GOT3 (cell line): ENCODE measurements around the gene MAN1A1.

Experiments used
- DNase-seq: peaks from one replicate; lab custom pipeline; 2025; ENCODE audit warnings: mixed read lengths; lab: John Stamatoyannopoulos, UW

Gene MAN1A1

GRCh38 chr6:119270545-119270944, 79.0 kb downstream of the MAN1A1 start:
- DNase-seq, result no peak

- no peak for DNase-seq
Measured at GRCh38 chr6:119269266-119270103, 80.1 kb downstream of the MAN1A1 start.

- no peak for DNase-seq
Measured at GRCh38 chr6:119267126-119267905, 82.2 kb downstream of the MAN1A1 start.

- no peak for DNase-seq
Measured at GRCh38 chr6:119264854-119265397, 84.6 kb downstream of the MAN1A1 start.

- DNase-seq, result no peak
Measured at GRCh38 chr6:119262612-119263011, 86.9 kb downstream of the MAN1A1 start.

GRCh38 chr6:119261944-119262284, 87.6 kb downstream of the MAN1A1 start:
- no peak for DNase-seq

GRCh38 chr6:119259027-119259426, 90.5 kb downstream of the MAN1A1 start:
- DNase-seq, result no peak

- no peak for DNase-seq
Measured at GRCh38 chr6:119257726-119258125, 91.8 kb downstream of the MAN1A1 start.

- DNase-seq, result no peak
Measured at GRCh38 chr6:119256978-119257462, 92.5 kb downstream of the MAN1A1 start.

GRCh38 chr6:119256392-119256791, 93.2 kb downstream of the MAN1A1 start:
- no peak for DNase-seq

- no peak for DNase-seq
Measured at GRCh38 chr6:119255492-119255891, 94.1 kb downstream of the MAN1A1 start.

- no peak for DNase-seq
Measured at GRCh38 chr6:119250036-119250435, 99.5 kb downstream of the MAN1A1 start.

- DNase-seq, result no peak
Measured at GRCh38 chr6:119249319-119249718, 100.2 kb downstream of the MAN1A1 start.

GRCh38 chr6:119247504-119247903, 102.1 kb downstream of the MAN1A1 start:
- no peak for DNase-seq

- DNase-seq, result no peak
Measured at GRCh38 chr6:119243657-119244056, 105.9 kb downstream of the MAN1A1 start.

GRCh38 chr6:119243037-119243436, 106.5 kb downstream of the MAN1A1 start:
- no peak for DNase-seq

- no peak for DNase-seq
Measured at GRCh38 chr6:119241540-119242309, 107.8 kb downstream of the MAN1A1 start.

GRCh38 chr6:119241111-119241465, 108.5 kb downstream of the MAN1A1 start:
- DNase-seq, result no peak

- DNase-seq, result no peak
Measured at GRCh38 chr6:119240257-119241110, 109.1 kb downstream of the MAN1A1 start.

GRCh38 chr6:119237177-119237715, 112.3 kb downstream of the MAN1A1 start:
- no peak for DNase-seq

- DNase-seq, result no peak
Measured at GRCh38 chr6:119234941-119235340, 114.6 kb downstream of the MAN1A1 start.
